Endothelial cell of umbilical vein (primary cell): ENCODE results near the gene CNMD.

Experiments
- CTCF ChIP-seq, 2 donors: IDR thresholded peaks; 1 replicate in 1 of 2; 2 replicates in 1 of 2; pipeline ENCODE4 v1.5.1; 2011; ENCODE audit warnings: low read length in 2 of 2, mild to moderate bottlenecking in 2 of 2, moderate library complexity in 2 of 2, control low read depth in 1 of 2, inconsistent platforms in 1 of 2, low read depth in 1 of 2; ENCODE audit not compliant: insufficient read depth in 1 of 2; ENCODE audit errors: extremely low read depth in 1 of 2
- FOS ChIP-seq: IDR thresholded peaks from 2 replicates; pipeline ENCODE4 v1.6.1; 2011; ENCODE audit warnings: mild to moderate bottlenecking, low read length, moderate library complexity, borderline replicate concordance; ENCODE audit not compliant: insufficient read depth
- MAX ChIP-seq: IDR thresholded peaks from 2 replicates; pipeline ENCODE4 v1.6.1; 2011; ENCODE audit not compliant: insufficient read depth, insufficient read length
- POLR2A ChIP-seq: IDR thresholded peaks from 2 replicates; pipeline ENCODE4 v1.6.1; 2012; ENCODE audit warnings: low read depth, mild to moderate bottlenecking, control low read depth, low read length

DNA sequence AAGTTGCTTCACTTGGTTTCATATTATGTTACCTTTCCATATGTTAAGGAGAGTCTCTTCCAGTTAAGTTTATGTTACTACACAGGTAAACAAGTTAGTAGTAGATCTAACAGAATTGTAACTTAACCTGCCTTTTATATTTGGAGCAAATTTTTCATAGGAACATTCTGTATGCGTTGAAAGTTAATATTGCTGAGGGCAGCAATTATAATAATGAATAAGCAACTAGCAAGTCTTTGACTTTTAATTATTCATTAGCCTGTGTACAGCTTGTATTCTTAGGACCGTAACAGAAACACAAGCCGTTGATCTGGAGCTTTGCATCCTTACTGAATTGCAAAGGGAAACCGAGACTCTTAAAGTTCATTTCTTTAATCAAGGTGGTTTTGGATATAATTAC is 75.3 kb downstream of the CNMD start:
- TF ChIP-seq MAX, result no peak
- no peak for TF ChIP-seq POLR2A
- TF ChIP-seq FOS, result no peak
- TF ChIP-seq CTCF (IDR thresholded peaks at IDR 0.05; ENCODE audit: extremely low read depth in 1 of 2, insufficient read depth in 1 of 2, low read depth in 1 of 2, low read length in 2 of 2), result no peak
